GM23248 (cell line): ENCODE data around the gene MTHFR. TPM values are rescaled to one million over a fixed set of nuclear protein-coding genes. Genes with fewer than 3 reads are reported as not detected.
A peak's percentile ranks its signal among the peaks of the same experiment; 100 is the strongest.

Source experiments
- DNase-seq: peaks from one replicate; pipeline ENCODE4 v3.0.0-alpha.2; 2015
- H2AFZ ChIP-seq: fragments of 200-600 bp; sonication (generic); 2 replicates; pipeline ENCODE4 v1.6.1; 2016; ENCODE audit warnings: antibody characterized with exemption
- H3F3A ChIP-seq: fragments of 200-600 bp; sonication (generic); 2 replicates; pipeline ENCODE4 v1.6.1; 2016; ENCODE audit warnings: mild to moderate bottlenecking, antibody characterized with exemption, mixed run types; ENCODE audit not compliant: insufficient read depth
- H3K27ac ChIP-seq: fragments of 200-600 bp; sonication (generic); 2 replicates; pipeline ENCODE4 v1.5.1; 2016; ENCODE audit warnings: mild to moderate bottlenecking
- H3K27me3 ChIP-seq: fragments of 200-600 bp; sonication (generic); replicated peaks from 2 replicates; pipeline ENCODE4 v1.6.1; 2016; ENCODE audit warnings: mild to moderate bottlenecking; ENCODE audit not compliant: insufficient read depth
- H3K36me3 ChIP-seq: fragments of 200-600 bp; sonication (generic); 2 replicates; pipeline ENCODE4 v1.6.1; 2016; ENCODE audit warnings: low read depth, mild to moderate bottlenecking
- H3K4me1 ChIP-seq: fragments of 200-600 bp; sonication (generic); 2 replicates; pipeline ENCODE4 v1.6.1; 2016; ENCODE audit warnings: mild to moderate bottlenecking; ENCODE audit not compliant: insufficient read depth
- H3K4me2 ChIP-seq: fragments of 200-600 bp; sonication (generic); one replicate; pipeline ENCODE4 v1.6.1; 2016; ENCODE audit warnings: mild to moderate bottlenecking; ENCODE audit not compliant: unreplicated experiment
- H3K4me3 ChIP-seq: fragments of 200-600 bp; sonication (generic); 2 replicates; pipeline ENCODE4 v1.5.1; 2016; ENCODE audit warnings: mild to moderate bottlenecking
- H3K79me2 ChIP-seq: fragments of 200-600 bp; sonication (generic); 2 replicates; pipeline ENCODE4 v1.6.1; 2016; ENCODE audit warnings: mild to moderate bottlenecking; ENCODE audit not compliant: insufficient read depth
- H3K9ac ChIP-seq: fragments of 200-600 bp; sonication (generic); 2 replicates; pipeline ENCODE4 v1.6.1; 2016; ENCODE audit warnings: mild to moderate bottlenecking
- H3K9me2 ChIP-seq: fragments of 200-600 bp; sonication (generic); 2 replicates; pipeline ENCODE4 v1.6.1; 2016; ENCODE audit warnings: mixed run types, mild to moderate bottlenecking, moderate library complexity; ENCODE audit not compliant: insufficient read depth
- H3K9me3 ChIP-seq: fragments of 200-600 bp; sonication (generic); one replicate; pipeline ENCODE4 v1.6.1; 2017; ENCODE audit warnings: low read depth
- H4K20me1 ChIP-seq: fragments of 200-600 bp; sonication (generic); 2 replicates; pipeline ENCODE4 v1.6.0; 2016; ENCODE audit not compliant: insufficient read depth
- EZH2 ChIP-seq: fragments of 200-600 bp; sonication (generic); IDR thresholded peaks from 2 replicates; pipeline ENCODE4 v1.6.1; 2018; ENCODE audit warnings: antibody characterized with exemption, mild to moderate bottlenecking; ENCODE audit not compliant: insufficient read depth, poor library complexity, severe bottlenecking
- EZH2phosphoT487 ChIP-seq: fragments of 200-600 bp; sonication (generic); IDR thresholded peaks from 2 replicates; pipeline ENCODE4 v1.6.1; 2018; ENCODE audit warnings: antibody characterized with exemption, moderate library complexity, mild to moderate bottlenecking, low read depth; ENCODE audit not compliant: insufficient read depth
- WGBS, 2 experiments: methylation state at CpG; one replicate each; pipeline ENCODE4 v1.1.6; 2015 to 2017; ENCODE audit warnings: low lambda C conversion rate in 2 of 2, low coverage in 1 of 2; ENCODE audit errors: missing lambda C conversion rate in 2 of 2; 5-methylcytosine and 5-hydroxymethylcytosine counted together
- in situ Hi-C: fragments of 300-500 bp; cut with MboI; formaldehyde crosslinking; loops from 2 replicates; pipeline ENCODE4 v1.15.0; 2020
- polyA plus RNA-seq: library from polyadenylated mRNA; unstranded; fragments of >200 nt; fragmentation: Nextera tagmentation; extraction: Ambion mirVana; gene quantifications from 2 replicates; pipeline ENCODE4 v1.2.1, GENCODE V29; 2016
- total RNA-seq: library from RNA; depleted of rRNA; stranded (reverse); fragments of >200 nt; shearing (Covaris generic); gene quantifications from 2 replicates; pipeline ENCODE4 v1.2.3, GENCODE V29; 2014

Gene MTHFR
- total and polyA plus RNA-seq, 2 experiments from 2014 or later, result 5.1 to 16.1 TPM

GRCh38 chr1:11826946-11827345 lies 21.2 kb upstream of the MTHFR start:
- no peak for DNase-seq
- Histone ChIP-seq H3K4me1 (peaks cover 1% of the 10 kb centered on the region), H3K9me2 (no peaks in the 10 kb centered on the region), H3K4me2 (no peak overlapping the region), H3K9me3 (no peaks in the 10 kb centered on the region), H3K9ac (no peak overlapping the region), H3K4me3 (no peak overlapping the region), H3K79me2 (no peaks in the 10 kb centered on the region), H3K27ac (no peak overlapping the region), H3F3A (no peaks in the 10 kb centered on the region), H2AFZ (no peak overlapping the region), H3K27me3 (no peaks in the 10 kb centered on the region), H4K20me1 (no peaks in the 10 kb centered on the region), H3K36me3 (peaks cover 15% of the 10 kb centered on the region; the same call in 1 of the 2 replicates)
- in situ Hi-C loops, result no loop called here
- TF ChIP-seq EZH2, result no peak
- TF ChIP-seq EZH2phosphoT487, result no peak
- WGBS, 2 experiments, result 83 to 85% methylated on average over 9 of the region's 9 CpGs

GRCh38 chr1:11825131-11825530 lies 19.4 kb upstream of the MTHFR start:
- no peak overlapping the region for H3K4me3 ChIP-seq
- TF ChIP-seq EZH2phosphoT487, result no peak
- TF ChIP-seq EZH2, result no peak
- peaks cover 11% of the 10 kb centered on the region for H3K4me1 ChIP-seq
- peaks cover 15% of the 10 kb centered on the region for H3K36me3 ChIP-seq
- H2AFZ ChIP-seq, result no peak overlapping the region
- H3F3A ChIP-seq, result peaks cover 18% of the 10 kb centered on the region
- H4K20me1 ChIP-seq, result no peaks in the 10 kb centered on the region
- no peak overlapping the region for H3K9ac ChIP-seq
- no peaks in the 10 kb centered on the region for H3K27me3 ChIP-seq
- H3K9me3 ChIP-seq, result no peaks in the 10 kb centered on the region
- no peak overlapping the region for H3K4me2 ChIP-seq
- no peaks in the 10 kb centered on the region for H3K9me2 ChIP-seq
- in situ Hi-C loops, result no loop called here
- no peak for DNase-seq
- 80 to 81% methylated on average over 7 of the region's 7 CpGs for WGBS, 2 experiments
- no peak overlapping the region for H3K27ac ChIP-seq
- H3K79me2 ChIP-seq, result no peaks in the 10 kb centered on the region

GRCh38 chr1:11823366-11824137 lies 17.8 kb upstream of the MTHFR start:
- DNase-seq, result no peak
- H3K4me1 ChIP-seq, result peaks cover 11% of the 10 kb centered on the region
- H3F3A ChIP-seq, result peaks cover 26% of the 10 kb centered on the region
- no peak overlapping the region for H3K9ac ChIP-seq
- no peaks in the 10 kb centered on the region for H3K9me2 ChIP-seq
- H3K9me3 ChIP-seq, result no peaks in the 10 kb centered on the region
- no peaks in the 10 kb centered on the region for H3K79me2 ChIP-seq
- no peak overlapping the region for H3K4me3 ChIP-seq
- TF ChIP-seq EZH2 (no peak), EZH2phosphoT487 (no peak)
- H3K4me2 ChIP-seq, result no peak overlapping the region
- no peaks in the 10 kb centered on the region for H4K20me1 ChIP-seq
- in situ Hi-C loops, result no loop called here
- no peak overlapping the region for H2AFZ ChIP-seq
- H3K27me3 ChIP-seq, result no peaks in the 10 kb centered on the region
- 92 to 94% methylated on average over 17 of the region's 17 CpGs for WGBS, 2 experiments
- H3K36me3 ChIP-seq, result peaks cover 14% of the 10 kb centered on the region
- no peak overlapping the region for H3K27ac ChIP-seq

- no peak overlapping the region for H3K4me2 ChIP-seq
- H3F3A ChIP-seq, result peaks cover 26% of the 10 kb centered on the region
- in situ Hi-C loops, result no loop called here
- H3K4me3 ChIP-seq, result no peak overlapping the region
- peaks cover 11% of the 10 kb centered on the region for H3K4me1 ChIP-seq
- H3K27ac ChIP-seq, result peak overlapping the region; percentile 31
- H3K36me3 ChIP-seq, result peaks cover 25% of the 10 kb centered on the region
- no peaks in the 10 kb centered on the region for H3K79me2 ChIP-seq
- H4K20me1 ChIP-seq, result no peaks in the 10 kb centered on the region
- 76 to 77% methylated on average over 3 of the region's 3 CpGs for WGBS, 2 experiments
- no peaks in the 10 kb centered on the region for H3K9me3 ChIP-seq
- no peaks in the 10 kb centered on the region for H3K9me2 ChIP-seq
- no peak overlapping the region for H2AFZ ChIP-seq
- no peaks in the 10 kb centered on the region for H3K27me3 ChIP-seq
- no peak overlapping the region for H3K9ac ChIP-seq
- DNase-seq, result peak; percentile 57
- no peak for TF ChIP-seq EZH2phosphoT487
- TF ChIP-seq EZH2, result no peak
Observed at GRCh38 chr1:11822091-11822490, 16.3 kb upstream of the MTHFR start.

- no peak overlapping the region for H3K4me2 ChIP-seq
- no peaks in the 10 kb centered on the region for H3K9me3 ChIP-seq
- no peaks in the 10 kb centered on the region for H3K9me2 ChIP-seq
- H3K27ac ChIP-seq, result no peak overlapping the region
- H3K9ac ChIP-seq, result no peak overlapping the region
- no peaks in the 10 kb centered on the region for H3K27me3 ChIP-seq
- no peaks in the 10 kb centered on the region for H4K20me1 ChIP-seq
- peaks cover 48% of the 10 kb centered on the region for H3K36me3 ChIP-seq
- WGBS, 2 experiments, result 91 to 95% methylated on average over 12 of the region's 12 CpGs
- peaks cover 23% of the 10 kb centered on the region for H3K79me2 ChIP-seq
- in situ Hi-C loops, result no loop called here
- H3K4me1 ChIP-seq, result peaks cover 11% of the 10 kb centered on the region
- no peak for TF ChIP-seq EZH2
- TF ChIP-seq EZH2phosphoT487, result no peak
- peaks cover 26% of the 10 kb centered on the region for H3F3A ChIP-seq
- no peak overlapping the region for H2AFZ ChIP-seq
- H3K4me3 ChIP-seq, result no peak overlapping the region
- no peak for DNase-seq
Observed at GRCh38 chr1:11817192-11817591, 11.4 kb upstream of the MTHFR start.
